Mucosa of descending colon (tissue), 3 donors: Measurements from ENCODE around the gene IPO5. TPM values are rescaled to one million over a fixed set of nuclear protein-coding genes. Genes with fewer than 3 reads are reported as not detected.
"Not testable (repeated sequence)": the region's sequence is repeated elsewhere in the genome, so short reads cannot be mapped to it uniquely, and the experiment has no call there.

Experiments used
- ATAC-seq: fragments of 200-7000 bp; cut with Tn5 transposase; one replicate; pipeline ENCODE4 v1.9.1; 2020; ENCODE audit warnings: mild to moderate bottlenecking, moderate library complexity
- DNase-seq, 3 donors: peaks; one replicate each; pipeline ENCODE4 v3.0.0-alpha.2; 2020
- H3K36me3 ChIP-seq: fragments of 200-600 bp; one replicate; pipeline ENCODE4 v1.8.0; 2021; ENCODE audit warnings: low read depth, mild to moderate bottlenecking
- H3K4me1 ChIP-seq: fragments of 200-600 bp; one replicate; pipeline ENCODE4 v1.8.0; 2021; ENCODE audit warnings: low read depth, mild to moderate bottlenecking
- H3K4me3 ChIP-seq: fragments of 200-600 bp; one replicate; pipeline ENCODE4 v1.8.0; 2021; ENCODE audit warnings: mild to moderate bottlenecking
- H3K9me3 ChIP-seq: fragments of 200-600 bp; one replicate; pipeline ENCODE4 v1.8.0; 2021; ENCODE audit warnings: mild to moderate bottlenecking
- CTCF ChIP-seq: fragments of 200-600 bp; IDR thresholded peaks from one replicate; pipeline ENCODE4 v1.8.0; 2022; ENCODE audit warnings: antibody characterized with exemption, mild to moderate bottlenecking
- intact Hi-C, 2 donors: fragments of 100-400 bp; cut with DNase I in 1 of 2; cut with micrococcal nuclease in 1 of 2; formaldehyde crosslinking; loops; one replicate each; pipeline versions ENCODE4 v1.11.0 to v1.11.1; 2022; cut with DNase I, micrococcal nuclease
- total RNA-seq, 3 donors: library from RNA; stranded (reverse); fragmentation: NEBNext Ultra II Directional in 2 of 3; extraction: Animal tissue kit (Norgen Biotek cat#: 25700) in 2 of 3; gene quantifications; one replicate each; pipeline versions ENCODE4 v1.2.1 to v1.2.4, GENCODE V29; 2021 to 2023
- donor health status: DM: no; HTN: no; CAD: no; lungs with moderate emphysema.
- donor health status: DM: no; HTN: no; CAD: no.
- donor health status: DM: no; HTN: yes; CAD: no.

The IPO5 gene
- total RNA-seq, 3 donors from 2014 or later, result 66.6 to 112 (median 68.3) TPM

- no peaks in the 10 kb centered on the region for H3K9me3 ChIP-seq
- intact Hi-C loops, result no loop called here
- no peaks in the 10 kb centered on the region for H3K4me1 ChIP-seq
- DNase-seq (no peak), ATAC-seq (no peak)
- TF ChIP-seq CTCF, result no peak
- H3K4me3 ChIP-seq, result no peak overlapping the region
- H3K36me3 ChIP-seq, result no peaks in the 10 kb centered on the region
Measured at GRCh38 chr13:97944396-97945029, 9.0 kb upstream of the IPO5 start.

- no peaks in the 10 kb centered on the region for H3K9me3 ChIP-seq
- intact Hi-C loops, result no loop called here
- ATAC-seq, result no peak
- no peaks in the 10 kb centered on the region for H3K36me3 ChIP-seq
- no peak for TF ChIP-seq CTCF
- no peaks in the 10 kb centered on the region for H3K4me1 ChIP-seq
- H3K4me3 ChIP-seq, result no peak overlapping the region
- no peak for DNase-seq
Measured at GRCh38 chr13:97945342-97945741, 8.1 kb upstream of the IPO5 start.

GRCh38 chr13:97945792-97946419 is 7.6 kb upstream of the IPO5 start:
- no peak for TF ChIP-seq CTCF
- intact Hi-C loops, result no loop called here
- ATAC-seq (no peak), DNase-seq (no peak)
- no peaks in the 10 kb centered on the region for H3K4me1 ChIP-seq
- H3K9me3 ChIP-seq, result no peaks in the 10 kb centered on the region
- no peaks in the 10 kb centered on the region for H3K36me3 ChIP-seq
- H3K4me3 ChIP-seq, result no peak overlapping the region

- H3K9me3 ChIP-seq, result no peaks in the 10 kb centered on the region
- intact Hi-C loops, result no loop called here
- no peaks in the 10 kb centered on the region for H3K4me1 ChIP-seq
- H3K4me3 ChIP-seq, result no peak overlapping the region
- no peaks in the 10 kb centered on the region for H3K36me3 ChIP-seq
- ATAC-seq, result no peak
- no peak for TF ChIP-seq CTCF
- no peak for DNase-seq
Measured at GRCh38 chr13:97946951-97947588, 6.4 kb upstream of the IPO5 start.

- intact Hi-C loops, result no loop called here
- no peaks in the 10 kb centered on the region for H3K9me3 ChIP-seq
Measured at GRCh38 chr13:97948041-97948440, 5.4 kb upstream of the IPO5 start.

GRCh38 chr13:97949316-97949715 is 4.2 kb upstream of the IPO5 start:
- H3K4me1 ChIP-seq, DNase-seq, H3K36me3 ChIP-seq, intact Hi-C loops, H3K9me3 ChIP-seq, ATAC-seq, H3K4me3 ChIP-seq: not testable (repeated sequence)

More at GRCh38 chr13:97948041-97948440, 5.4 kb upstream of the IPO5 start:
- ATAC-seq (no peak), DNase-seq (no peak)
- Histone ChIP-seq H3K4me3 (no peak overlapping the region), H3K4me1 (no peaks in the 10 kb centered on the region), H3K36me3 (no peaks in the 10 kb centered on the region)
- TF ChIP-seq CTCF, result no peak
